Thyroid gland (tissue), 4 donors: ENCODE results near the gene SERINC1. TPM values are rescaled to one million over a fixed set of nuclear protein-coding genes. Genes with fewer than 3 reads are reported as not detected.

Experiments used
- DNase-seq, 2 donors: peaks; one replicate each; pipeline ENCODE4 v3.0.0-alpha.2; 2019
- H3K27ac ChIP-seq, 3 donors: fragments of 200-600 bp; sonication (generic); 1 replicate in 2 of 3; 2 replicates in 1 of 3; pipeline ENCODE4 v1.5.1; 2016 to 2019; ENCODE audit warnings: mild to moderate bottlenecking in 1 of 3, moderate library complexity in 1 of 3
- H3K27me3 ChIP-seq: fragments of 200-600 bp; sonication (generic); one replicate; pipeline ENCODE4 v1.5.1; 2019
- H3K36me3 ChIP-seq, 2 donors: fragments of 200-600 bp; sonication (generic); one replicate each; pipeline ENCODE4 v1.5.1; 2016 to 2019
- H3K4me1 ChIP-seq, 2 donors: fragments of 200-600 bp; sonication (generic); one replicate each; pipeline ENCODE4 v1.5.1; 2017 to 2019
- H3K4me3 ChIP-seq, 3 donors: fragments of 200-600 bp; sonication (generic); replicated peaks in 1 of 3; 1 replicate in 2 of 3; 2 replicates in 1 of 3; pipeline ENCODE4 v1.5.1; 2016; ENCODE audit warnings: mild to moderate bottlenecking in 1 of 3
- H3K9me3 ChIP-seq: fragments of 200-600 bp; sonication (generic); one replicate; pipeline ENCODE4 v1.5.1; 2017
- POLR2A ChIP-seq, 2 donors: fragments of 450-650 bp; IDR thresholded peaks; one replicate each; pipeline ENCODE4 v1.6.1; 2017; ENCODE audit warnings: antibody characterized with exemption in 2 of 2, mild to moderate bottlenecking in 2 of 2, moderate library complexity in 1 of 2
- WGBS, 2 donors: methylation state at CpG; one replicate each; pipeline ENCODE4 v1.1.5; 2017; 5-methylcytosine and 5-hydroxymethylcytosine counted together
- intact Hi-C: fragments of 100-400 bp; cut with DNase I; formaldehyde crosslinking; loops from one replicate; pipeline ENCODE4 v1.15.1; 2023
- total RNA-seq, 4 donors: library from RNA; depleted of rRNA; stranded (reverse); fragments of >200 nt; gene quantifications; one replicate each; pipeline ENCODE4 v1.2.3, GENCODE V29; 2016
- TF ChIP-seq, protein P1 (sequence below), 6 experiments: fragments of 200-600 bp in 3 of 6; fragments of 450-650 bp in 3 of 6; sonication (generic) in 3 of 6; IDR thresholded peaks; one replicate each; pipeline ENCODE4 v1.5.1; 2016 to 2019; ENCODE audit warnings: antibody characterized with exemption in 6 of 6, mild to moderate bottlenecking in 2 of 6, inconsistent platforms in 1 of 6, moderate library complexity in 1 of 6

Gene SERINC1
- total RNA-seq, 4 donors from 2014 or later, result 241 to 365 (median 292) TPM

DNA sequence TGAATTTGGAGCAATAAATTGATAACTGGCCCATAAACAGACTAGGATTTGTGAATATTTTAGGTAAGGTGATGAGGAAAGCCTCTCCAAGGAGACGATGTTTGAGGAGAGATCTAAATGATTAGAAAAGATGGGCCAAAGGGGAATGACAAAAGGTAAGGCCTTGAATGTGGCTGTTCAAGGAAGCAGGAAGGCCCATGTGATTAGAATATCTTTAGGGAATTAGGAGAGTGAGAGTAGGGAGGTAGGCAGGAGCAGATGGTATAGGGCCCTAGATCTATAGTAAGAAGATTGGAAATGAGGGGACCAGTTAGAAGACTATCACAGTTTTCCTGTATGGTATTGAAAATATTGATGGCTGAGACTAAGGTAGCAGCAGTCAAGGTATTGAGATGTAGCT, 65.4 kb downstream of the SERINC1 start:
- no peak overlapping the region for H3K4me3 ChIP-seq
- H3K27me3 ChIP-seq, result no peaks in the 10 kb centered on the region
- TF ChIP-seq POLR2A (IDR thresholded peaks at IDR 0.05), result no peak
- TF ChIP-seq, protein P1, sequence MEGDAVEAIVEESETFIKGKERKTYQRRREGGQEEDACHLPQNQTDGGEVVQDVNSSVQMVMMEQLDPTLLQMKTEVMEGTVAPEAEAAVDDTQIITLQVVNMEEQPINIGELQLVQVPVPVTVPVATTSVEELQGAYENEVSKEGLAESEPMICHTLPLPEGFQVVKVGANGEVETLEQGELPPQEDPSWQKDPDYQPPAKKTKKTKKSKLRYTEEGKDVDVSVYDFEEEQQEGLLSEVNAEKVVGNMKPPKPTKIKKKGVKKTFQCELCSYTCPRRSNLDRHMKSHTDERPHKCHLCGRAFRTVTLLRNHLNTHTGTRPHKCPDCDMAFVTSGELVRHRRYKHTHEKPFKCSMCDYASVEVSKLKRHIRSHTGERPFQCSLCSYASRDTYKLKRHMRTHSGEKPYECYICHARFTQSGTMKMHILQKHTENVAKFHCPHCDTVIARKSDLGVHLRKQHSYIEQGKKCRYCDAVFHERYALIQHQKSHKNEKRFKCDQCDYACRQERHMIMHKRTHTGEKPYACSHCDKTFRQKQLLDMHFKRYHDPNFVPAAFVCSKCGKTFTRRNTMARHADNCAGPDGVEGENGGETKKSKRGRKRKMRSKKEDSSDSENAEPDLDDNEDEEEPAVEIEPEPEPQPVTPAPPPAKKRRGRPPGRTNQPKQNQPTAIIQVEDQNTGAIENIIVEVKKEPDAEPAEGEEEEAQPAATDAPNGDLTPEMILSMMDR (IDR thresholded peaks at IDR 0.05), result no peak
- intact Hi-C loops, result loop anchor here (10.0 kb wide), 1 partner anchor 49 kb away; no protein-coding TSS in a partner anchor
- peaks cover 0 to 2% of the 10 kb centered on the region in 2 donors for H3K4me1 ChIP-seq
- 98% methylated on average over 1 of the region's 1 CpG for WGBS, 2 donors
- no peaks in the 10 kb centered on the region for H3K9me3 ChIP-seq
- no peaks in the 10 kb centered on the region for H3K36me3 ChIP-seq
- H3K27ac ChIP-seq, result no peak overlapping the region
- DNase-seq, result no peak

DNA sequence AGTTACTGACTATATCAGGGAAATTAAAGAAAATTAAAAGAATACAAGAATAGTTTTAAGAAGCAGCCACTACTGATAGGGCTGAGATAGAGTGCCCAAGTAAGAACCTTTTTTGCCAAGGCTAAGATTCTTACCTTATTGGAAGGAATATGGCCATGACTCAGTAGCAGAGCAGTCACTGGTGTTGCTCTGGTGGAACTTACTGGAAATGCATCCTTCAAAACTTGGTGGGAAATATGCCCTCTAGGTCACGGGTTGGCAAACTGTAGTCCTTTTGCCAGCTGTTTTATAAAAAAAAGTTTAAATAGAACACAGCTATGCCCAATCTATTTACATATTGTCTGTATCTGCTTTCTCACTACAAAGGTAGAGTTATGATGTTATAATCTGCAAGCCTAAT, 66.2 kb downstream of the SERINC1 start:
- WGBS, 2 donors, result 91 to 96% methylated on average over 1 of the region's 1 CpG
- DNase-seq, result no peak
- no peaks in the 10 kb centered on the region for H3K36me3 ChIP-seq
- H3K4me3 ChIP-seq, result no peak overlapping the region
- no peak for TF ChIP-seq POLR2A (IDR thresholded peaks at IDR 0.05)
- TF ChIP-seq, protein P1 (IDR thresholded peaks at IDR 0.05), result no peak
- no peaks in the 10 kb centered on the region for H3K27me3 ChIP-seq
- H3K4me1 ChIP-seq, result peaks cover 0 to 10% of the 10 kb centered on the region in 2 donors
- intact Hi-C loops, result loop anchor here (10.0 kb wide), 1 partner anchor 49 kb away; no protein-coding TSS in a partner anchor
- H3K27ac ChIP-seq, result no peak overlapping the region
- no peaks in the 10 kb centered on the region for H3K9me3 ChIP-seq

DNA sequence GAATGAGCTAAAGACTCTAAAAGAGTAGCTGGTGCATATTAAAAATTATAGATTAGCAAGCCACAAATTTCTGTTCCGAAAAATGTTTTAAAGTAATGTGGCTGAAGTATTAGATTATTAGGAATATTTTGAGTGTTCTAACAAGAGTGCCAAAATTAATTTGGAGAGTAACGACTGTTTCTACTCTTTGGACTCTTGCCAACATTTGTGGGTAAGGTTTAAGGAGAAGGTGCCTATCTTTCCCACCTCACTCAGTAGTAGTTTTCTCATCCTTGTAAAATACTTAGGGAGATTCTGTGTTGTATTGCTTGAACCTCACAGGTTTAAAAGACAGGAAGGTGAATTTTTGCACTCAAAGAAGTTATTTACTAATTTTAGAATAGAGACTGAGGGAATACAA, 67.2 kb downstream of the SERINC1 start:
- no peak for TF ChIP-seq POLR2A (IDR thresholded peaks at IDR 0.05)
- TF ChIP-seq, protein P1 (IDR thresholded peaks at IDR 0.05), result no peak
- H3K36me3 ChIP-seq, result no peaks in the 10 kb centered on the region
- no peaks in the 10 kb centered on the region for H3K9me3 ChIP-seq
- H3K27me3 ChIP-seq, result no peaks in the 10 kb centered on the region
- no peak overlapping the region for H3K27ac ChIP-seq
- DNase-seq, result no peak
- intact Hi-C loops, result loop anchor here (10.0 kb wide), 1 partner anchor 50 kb away; no protein-coding TSS in a partner anchor
- peaks cover 0 to 11% of the 10 kb centered on the region in 2 donors for H3K4me1 ChIP-seq
- 74 to 78% methylated on average over 2 of the region's 2 CpGs for WGBS, 2 donors
- no peak overlapping the region for H3K4me3 ChIP-seq

DNA sequence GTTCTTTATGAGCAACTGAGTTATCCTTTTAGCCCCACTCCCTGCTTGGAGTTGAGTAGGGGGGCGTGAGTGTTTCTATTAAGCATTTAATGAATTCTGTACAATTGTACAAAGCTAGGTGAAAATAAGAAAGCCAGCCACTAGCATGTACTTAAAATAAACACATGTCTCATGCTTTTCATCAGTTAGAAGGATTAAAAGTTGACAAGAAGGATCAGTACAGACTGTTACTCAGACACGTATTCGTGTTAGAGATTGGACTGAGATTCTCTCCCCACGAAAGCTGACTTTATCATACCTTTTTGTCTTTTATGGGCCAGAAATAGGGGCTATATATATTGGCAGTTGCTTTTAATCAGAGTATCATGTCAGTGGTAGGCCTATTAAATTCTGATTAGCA, 70.5 kb downstream of the SERINC1 start:
- DNase-seq, result no peak
- TF ChIP-seq POLR2A (IDR thresholded peaks at IDR 0.05), result no peak
- TF ChIP-seq, protein P1 (IDR thresholded peaks at IDR 0.05), result no peak
- intact Hi-C loops, result loop anchor here (10.0 kb wide), 1 partner anchor 54 kb away; no protein-coding TSS in a partner anchor
- WGBS, 2 donors, result 90 to 92% methylated on average over 4 of the region's 4 CpGs
- H3K4me1 ChIP-seq, result peaks cover 0 to 11% of the 10 kb centered on the region in 2 donors
- no peak overlapping the region for H3K4me3 ChIP-seq
- no peaks in the 10 kb centered on the region for H3K36me3 ChIP-seq
- H3K27ac ChIP-seq, result no peak overlapping the region
- no peaks in the 10 kb centered on the region for H3K27me3 ChIP-seq
- no peaks in the 10 kb centered on the region for H3K9me3 ChIP-seq

DNA sequence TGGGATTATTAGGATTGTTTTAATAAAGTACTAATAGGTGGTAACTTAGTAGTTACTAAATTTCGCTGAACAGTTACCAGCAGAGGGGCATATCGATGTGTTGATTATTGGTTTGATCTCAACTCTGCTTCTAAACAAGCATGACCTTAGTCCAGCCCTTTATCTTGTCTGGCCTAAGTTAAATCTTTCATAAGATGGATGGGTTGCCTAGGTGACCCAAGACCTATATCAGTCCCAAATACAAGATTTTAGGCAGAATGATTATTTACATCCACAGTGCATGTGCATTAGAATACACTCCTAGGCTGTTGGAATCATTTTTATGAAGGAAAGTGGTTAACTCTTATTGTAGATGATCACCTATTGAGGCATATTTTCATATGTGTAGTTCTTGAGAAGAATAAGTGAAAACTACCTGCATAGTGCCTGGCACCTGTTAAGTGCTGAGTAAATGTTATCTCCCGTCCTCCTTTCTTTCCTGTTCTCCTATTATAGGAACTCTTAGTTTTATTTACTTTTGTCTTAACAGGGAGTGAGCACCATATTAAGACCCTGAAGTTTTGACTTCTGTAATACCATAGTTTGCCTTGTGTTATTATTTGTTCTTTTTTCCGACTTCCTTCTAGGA, 71.0 kb downstream of the SERINC1 start:
- intact Hi-C loops, result loop anchor here (10.0 kb wide), 1 partner anchor 54 kb away; no protein-coding TSS in a partner anchor
- Histone ChIP-seq H3K36me3 (no peaks in the 10 kb centered on the region), H3K4me1 (peaks cover 0 to 11% of the 10 kb centered on the region in 2 donors), H3K27me3 (no peaks in the 10 kb centered on the region), H3K4me3 (peak overlapping the region in 2 of 3 donors; percentile 74 to 99), H3K27ac (no peak overlapping the region), H3K9me3 (no peaks in the 10 kb centered on the region)
- no peak for DNase-seq
- TF ChIP-seq, protein P1 (IDR thresholded peaks at IDR 0.05), result no peak
- TF ChIP-seq POLR2A (IDR thresholded peaks at IDR 0.05), result no peak
- WGBS, 2 donors, result 58 to 61% methylated on average over 4 of the region's 4 CpGs
